ENCODE results near the gene IPP. TPM values are rescaled to one million over a fixed set of nuclear protein-coding genes. Genes with fewer than 3 reads are reported as not detected.

The IPP gene
- total RNA-seq, 5 donors from 2014 or later (not counting 1 experiment from before 2014, with no cell fraction given) = 10.0 to 14.8 (median 13.0) TPM

GRCh38 chr1:45673956-45674355 lies 76.5 kb downstream of the IPP start:
- peaks cover 0 to 17% of the 10 kb centered on the region in 2 donors for H3K36me3 ChIP-seq (ENCODE audit: control insufficient read depth in 2 of 2, extremely low read depth in 1 of 2, insufficient read depth in 1 of 2, low read length in 1 of 2)
- H3K9me3 Mint-ChIP-seq = no peaks in the 10 kb centered on the region
- no peaks in the 10 kb centered on the region for H3K9me3 ChIP-seq
- no peaks in the 10 kb centered on the region for H3K27me3 Mint-ChIP-seq
- WGBS (ENCODE audit: insufficient coverage) = no CpG with 5 or more reads among the region's 4 CpGs
- no peak overlapping the region for H3K4me3 ChIP-seq (ENCODE audit: control insufficient read depth in 1 of 2, extremely low read depth in 1 of 2, low read length in 1 of 2)
- peak overlapping the region in 1 of 3 donors; percentile 24 for H3K4me3 Mint-ChIP-seq
- CTCF ChIA-PET = no interaction called here
- no peaks in the 10 kb centered on the region for H3K27me3 ChIP-seq (replicated peaks in 1 of 2; ENCODE audit: control insufficient read depth in 2 of 2, extremely low read depth in 1 of 2, insufficient read depth in 2 of 2, low read length in 1 of 2)
- H3K4me1 Mint-ChIP-seq = peaks cover 82 to 87% (median 84%) of the 10 kb centered on the region in 3 donors
- DNase-seq (no peak), ATAC-seq (replicated peaks in 1 of 4) (no peak)
- H3K36me3 Mint-ChIP-seq = peaks cover 7% of the 10 kb centered on the region
- no peak overlapping the region for H3K27ac ChIP-seq (ENCODE audit: low read length)
- peaks cover 5 to 30% of the 10 kb centered on the region in 2 experiments for H3K4me1 ChIP-seq (ENCODE audit: control insufficient read depth in 1 of 2, extremely low read depth in 1 of 2, insufficient read depth in 2 of 2, low read length in 2 of 2)
- POLR2A ChIA-PET = interaction anchor here in 1 of 2 donors (0.5 kb wide), 1 partner anchor 35 kb away, joined by 5 read pairs; no protein-coding TSS in a partner anchor
- no peak overlapping the region for H3K27ac Mint-ChIP-seq

GRCh38 chr1:45669859-45670655 lies 80.4 kb downstream of the IPP start:
- Mint-ChIP-seq H3K27ac (peak overlapping the region in 1 of 2 donors; percentile 12), H3K36me3 (peaks cover 16% of the 10 kb centered on the region)
- CTCF ChIA-PET = interaction anchor here in 1 of 2 donors (0.7 kb wide), 1 partner anchor 63 kb away, joined by 5 read pairs; no protein-coding TSS in a partner anchor

GRCh38 chr1:45669379-45669778 lies 81.1 kb downstream of the IPP start:
- H3K27ac ChIP-seq (ENCODE audit: low read length) = no peak overlapping the region
- H3K4me1 ChIP-seq (ENCODE audit: control insufficient read depth in 1 of 2, extremely low read depth in 1 of 2, insufficient read depth in 2 of 2, low read length in 2 of 2) = peaks cover 2 to 19% of the 10 kb centered on the region in 2 experiments
- no peak overlapping the region for H3K4me3 Mint-ChIP-seq
- no peak overlapping the region for H3K27ac Mint-ChIP-seq
- POLR2A ChIA-PET = no interaction called here
- no peaks in the 10 kb centered on the region for H3K27me3 Mint-ChIP-seq
- H3K9me3 Mint-ChIP-seq = no peaks in the 10 kb centered on the region
- H3K36me3 ChIP-seq (ENCODE audit: control insufficient read depth in 2 of 2, extremely low read depth in 1 of 2, insufficient read depth in 1 of 2, low read length in 1 of 2) = peaks cover 0 to 12% of the 10 kb centered on the region in 2 donors
- WGBS (ENCODE audit: insufficient coverage) = no CpG with 5 or more reads among the region's 1 CpG
- no peak for DNase-seq
- no peak for ATAC-seq (replicated peaks in 1 of 4)
- H3K27me3 ChIP-seq (replicated peaks in 1 of 2; ENCODE audit: control insufficient read depth in 2 of 2, extremely low read depth in 1 of 2, insufficient read depth in 2 of 2, low read length in 1 of 2) = no peaks in the 10 kb centered on the region
- CTCF ChIA-PET = interaction anchor here in 1 of 2 donors (0.6 kb wide), 2 partner anchors 8 to 208 kb away, joined by 3 to 7 read pairs; no protein-coding TSS in a partner anchor
- no peak overlapping the region for H3K4me3 ChIP-seq (ENCODE audit: control insufficient read depth in 1 of 2, extremely low read depth in 1 of 2, low read length in 1 of 2)
- H3K9me3 ChIP-seq = no peaks in the 10 kb centered on the region
- peaks cover 69 to 77% (median 74%) of the 10 kb centered on the region in 3 donors for H3K4me1 Mint-ChIP-seq
- H3K36me3 Mint-ChIP-seq = peaks cover 13% of the 10 kb centered on the region

More at GRCh38 chr1:45669859-45670655, 80.4 kb downstream of the IPP start:
- Histone ChIP-seq H3K9me3 (no peaks in the 10 kb centered on the region), H3K27ac (ENCODE audit: low read length) (no peak overlapping the region), H3K36me3 (ENCODE audit: control insufficient read depth in 2 of 2, extremely low read depth in 1 of 2, insufficient read depth in 1 of 2, low read length in 1 of 2) (peaks cover 0 to 17% of the 10 kb centered on the region in 2 donors), H3K4me1 (ENCODE audit: control insufficient read depth in 1 of 2, extremely low read depth in 1 of 2, insufficient read depth in 2 of 2, low read length in 2 of 2) (peaks cover 2 to 21% of the 10 kb centered on the region in 2 experiments), H3K27me3 (replicated peaks in 1 of 2; ENCODE audit: control insufficient read depth in 2 of 2, extremely low read depth in 1 of 2, insufficient read depth in 2 of 2, low read length in 1 of 2) (no peaks in the 10 kb centered on the region), H3K4me3 (ENCODE audit: control insufficient read depth in 1 of 2, extremely low read depth in 1 of 2, low read length in 1 of 2) (no peak overlapping the region)
- Mint-ChIP-seq H3K4me3 (no peak overlapping the region), H3K27me3 (no peaks in the 10 kb centered on the region), H3K9me3 (no peaks in the 10 kb centered on the region), H3K4me1 (peaks cover 76 to 82% (median 79%) of the 10 kb centered on the region in 3 donors)
- ATAC-seq (replicated peaks in 1 of 4) = no peak
- POLR2A ChIA-PET = interaction anchor here in 1 of 2 donors (0.6 to 0.7 kb wide), 3 partner anchors 10 to 16 kb away, joined by 5 to 10 read pairs (median 10); no protein-coding TSS in a partner anchor
- no CpG with 5 or more reads among the region's 6 CpGs for WGBS (ENCODE audit: insufficient coverage)
- no peak for DNase-seq

- WGBS (ENCODE audit: insufficient coverage) = no CpG with 5 or more reads among the region's 4 CpGs
- ATAC-seq (replicated peaks in 1 of 4) (no peak), DNase-seq (no peak)
- Histone ChIP-seq H3K27ac (ENCODE audit: low read length) (no peak overlapping the region), H3K4me3 (ENCODE audit: control insufficient read depth in 1 of 2, extremely low read depth in 1 of 2, low read length in 1 of 2) (no peak overlapping the region), H3K27me3 (replicated peaks in 1 of 2; ENCODE audit: control insufficient read depth in 2 of 2, extremely low read depth in 1 of 2, insufficient read depth in 2 of 2, low read length in 1 of 2) (no peaks in the 10 kb centered on the region), H3K36me3 (ENCODE audit: control insufficient read depth in 2 of 2, extremely low read depth in 1 of 2, insufficient read depth in 1 of 2, low read length in 1 of 2) (peaks cover 0 to 5% of the 10 kb centered on the region in 2 donors), H3K4me1 (ENCODE audit: control insufficient read depth in 1 of 2, extremely low read depth in 1 of 2, insufficient read depth in 2 of 2, low read length in 2 of 2) (peaks cover 2 to 18% of the 10 kb centered on the region in 2 experiments), H3K9me3 (no peaks in the 10 kb centered on the region)
- CTCF ChIA-PET = interaction anchor here in 1 of 2 donors (0.6 kb wide), 2 partner anchors 9 to 359 kb away, joined by 4 to 7 read pairs; no protein-coding TSS in a partner anchor
- Mint-ChIP-seq H3K4me3 (no peak overlapping the region), H3K27me3 (no peaks in the 10 kb centered on the region), H3K9me3 (no peaks in the 10 kb centered on the region), H3K36me3 (peaks cover 13% of the 10 kb centered on the region), H3K4me1 (peaks cover 66 to 69% (median 68%) of the 10 kb centered on the region in 3 donors), H3K27ac (no peak overlapping the region)
- POLR2A ChIA-PET = no interaction called here
Measured at GRCh38 chr1:45668526-45668925, 81.9 kb downstream of the IPP start.

GRCh38 chr1:45667321-45668111 lies 82.9 kb downstream of the IPP start:
- POLR2A ChIA-PET = no interaction called here
- Histone ChIP-seq H3K9me3 (no peaks in the 10 kb centered on the region), H3K4me3 (ENCODE audit: control insufficient read depth in 1 of 2, extremely low read depth in 1 of 2, low read length in 1 of 2) (no peak overlapping the region), H3K4me1 (ENCODE audit: control insufficient read depth in 1 of 2, extremely low read depth in 1 of 2, insufficient read depth in 2 of 2, low read length in 2 of 2) (peaks cover 2 to 18% of the 10 kb centered on the region in 2 experiments), H3K27ac (ENCODE audit: low read length) (no peak overlapping the region), H3K27me3 (replicated peaks in 1 of 2; ENCODE audit: control insufficient read depth in 2 of 2, extremely low read depth in 1 of 2, insufficient read depth in 2 of 2, low read length in 1 of 2) (no peaks in the 10 kb centered on the region), H3K36me3 (ENCODE audit: control insufficient read depth in 2 of 2, extremely low read depth in 1 of 2, insufficient read depth in 1 of 2, low read length in 1 of 2) (peaks cover 0 to 8% of the 10 kb centered on the region in 2 donors)
- H3K9me3 Mint-ChIP-seq = no peaks in the 10 kb centered on the region
- H3K4me3 Mint-ChIP-seq = no peak overlapping the region
- H3K4me1 Mint-ChIP-seq = peaks cover 65 to 68% (median 68%) of the 10 kb centered on the region in 3 donors
- peaks cover 9% of the 10 kb centered on the region for H3K36me3 Mint-ChIP-seq
- ATAC-seq (replicated peaks in 1 of 4) = no peak
- peak overlapping the region in 1 of 2 donors; percentile 12 for H3K27ac Mint-ChIP-seq
- CTCF ChIA-PET = interaction anchor here in 1 of 2 donors (0.5 kb wide), 1 partner anchor 9 kb away, joined by 5 read pairs; no protein-coding TSS in a partner anchor
- no peaks in the 10 kb centered on the region for H3K27me3 Mint-ChIP-seq
- 100% methylated on average over 2 of the region's 8 CpGs for WGBS (ENCODE audit: insufficient coverage)
- DNase-seq = no peak

- no CpG with 5 or more reads among the region's 2 CpGs for WGBS (ENCODE audit: insufficient coverage)
- H3K27ac Mint-ChIP-seq = peak overlapping the region in 1 of 2 donors; percentile 1
- H3K4me3 Mint-ChIP-seq = no peak overlapping the region
Measured at GRCh38 chr1:45666836-45667235, 83.6 kb downstream of the IPP start.

More at GRCh38 chr1:45666836-45667235, 83.6 kb downstream of the IPP start:
- POLR2A ChIA-PET = no interaction called here
- Mint-ChIP-seq H3K4me1 (peaks cover 66 to 69% (median 68%) of the 10 kb centered on the region in 3 donors), H3K27me3 (no peaks in the 10 kb centered on the region), H3K36me3 (peaks cover 9% of the 10 kb centered on the region), H3K9me3 (no peaks in the 10 kb centered on the region)
- H3K27ac ChIP-seq (ENCODE audit: low read length) = no peak overlapping the region
- peaks cover 2 to 18% of the 10 kb centered on the region in 2 experiments for H3K4me1 ChIP-seq (ENCODE audit: control insufficient read depth in 1 of 2, extremely low read depth in 1 of 2, insufficient read depth in 2 of 2, low read length in 2 of 2)
- DNase-seq = no peak
- H3K9me3 ChIP-seq = no peaks in the 10 kb centered on the region
- peaks cover 0 to 8% of the 10 kb centered on the region in 2 donors for H3K36me3 ChIP-seq (ENCODE audit: control insufficient read depth in 2 of 2, extremely low read depth in 1 of 2, insufficient read depth in 1 of 2, low read length in 1 of 2)
- H3K27me3 ChIP-seq (replicated peaks in 1 of 2; ENCODE audit: control insufficient read depth in 2 of 2, extremely low read depth in 1 of 2, insufficient read depth in 2 of 2, low read length in 1 of 2) = no peaks in the 10 kb centered on the region
- CTCF ChIA-PET = interaction anchor here in 1 of 2 donors (0.5 kb wide), 1 partner anchor 10 kb away, joined by 5 read pairs; no protein-coding TSS in a partner anchor
- H3K4me3 ChIP-seq (ENCODE audit: control insufficient read depth in 1 of 2, extremely low read depth in 1 of 2, low read length in 1 of 2) = no peak overlapping the region
- no peak for ATAC-seq (replicated peaks in 1 of 4)
